Stimulated activated CD8-positive, alpha-beta memory T cell treated with anti-CD3 and anti-CD28 coated beads, Interleukin-7, amount 100 ng/mL, for 1 hour (primary cell): Measurements from ENCODE around the gene PTPN13.
"Not testable (repeated sequence)": the region's sequence is repeated elsewhere in the genome, so short reads cannot be mapped to it uniquely, and the experiment has no call there.

ENCODE experiments used
- DNase-seq, 2 donors: peaks; one replicate each; pipeline ENCODE4 v3.0.0-alpha.2; 2020; ENCODE audit warnings: low read depth in 2 of 2

The PTPN13 gene

GRCh38 chr4:86644892-86645291 lies 50.8 kb downstream of the PTPN13 start:
- no peak for DNase-seq

GRCh38 chr4:86652332-86652932 lies 58.3 kb downstream of the PTPN13 start:
- DNase-seq, result no peak

GRCh38 chr4:86653237-86653865 lies 59.2 kb downstream of the PTPN13 start:
- no peak for DNase-seq

- not testable (repeated sequence) for DNase-seq
Measured at GRCh38 chr4:86656781-86657180, 62.7 kb downstream of the PTPN13 start.

DNA sequence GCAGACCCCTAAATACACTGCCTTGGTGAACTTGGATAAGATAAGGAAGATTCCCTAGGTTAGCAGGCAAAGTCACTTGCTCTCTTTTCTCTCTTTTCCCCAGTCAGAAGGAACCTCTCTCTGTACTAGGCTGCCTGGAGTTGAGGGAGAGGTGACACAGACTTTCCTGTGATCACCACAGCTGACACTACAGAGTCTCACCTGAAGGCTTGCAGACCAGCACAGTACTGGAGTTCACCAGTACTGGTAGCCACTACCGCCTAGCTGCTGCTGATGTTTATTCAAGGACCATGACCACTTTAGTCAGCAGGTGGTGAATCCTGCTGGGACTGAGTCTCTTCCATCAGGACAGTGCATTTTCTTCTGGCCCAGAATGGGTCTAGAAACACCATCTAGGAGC lies 63.3 kb downstream of the PTPN13 start:
- no peak for DNase-seq

DNA sequence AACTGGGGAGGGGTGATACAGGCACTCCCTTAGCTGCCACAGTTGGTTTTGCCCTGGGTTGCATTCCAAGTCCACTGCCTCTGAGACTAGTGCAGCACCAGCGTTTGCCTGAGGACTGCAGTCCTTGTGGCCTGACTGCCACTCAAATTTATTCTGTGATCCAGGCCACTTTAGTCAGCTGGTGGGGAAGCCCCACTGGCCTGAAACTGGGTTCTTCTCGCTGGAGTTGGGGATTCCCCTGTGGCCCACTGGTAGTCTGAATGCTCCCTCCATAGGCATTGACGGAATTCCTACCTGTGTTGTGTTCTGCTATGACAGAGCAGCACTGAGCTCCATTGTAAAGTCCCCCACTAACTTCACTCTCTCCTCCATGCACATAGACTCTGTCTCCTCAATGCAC lies 63.8 kb downstream of the PTPN13 start:
- no peak for DNase-seq

DNA sequence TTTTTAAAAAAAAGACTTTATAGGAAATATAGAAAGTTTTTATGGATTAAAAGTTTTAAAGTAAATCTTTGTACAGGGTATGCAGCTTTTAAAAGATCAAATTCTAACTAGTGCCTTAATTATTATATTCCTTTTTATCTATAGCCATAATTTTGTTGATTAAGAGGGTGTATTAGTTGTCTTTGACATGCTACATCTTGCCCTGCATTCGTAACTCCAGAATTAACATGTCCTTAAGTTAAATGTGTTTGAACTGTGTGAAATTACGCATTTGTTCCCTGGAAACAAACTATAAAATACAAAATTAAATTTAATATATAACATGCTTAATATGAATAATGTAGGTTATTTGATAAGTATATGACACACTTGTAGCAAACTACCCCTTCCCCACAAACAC lies 66.3 kb downstream of the PTPN13 start:
- no peak for DNase-seq

DNA sequence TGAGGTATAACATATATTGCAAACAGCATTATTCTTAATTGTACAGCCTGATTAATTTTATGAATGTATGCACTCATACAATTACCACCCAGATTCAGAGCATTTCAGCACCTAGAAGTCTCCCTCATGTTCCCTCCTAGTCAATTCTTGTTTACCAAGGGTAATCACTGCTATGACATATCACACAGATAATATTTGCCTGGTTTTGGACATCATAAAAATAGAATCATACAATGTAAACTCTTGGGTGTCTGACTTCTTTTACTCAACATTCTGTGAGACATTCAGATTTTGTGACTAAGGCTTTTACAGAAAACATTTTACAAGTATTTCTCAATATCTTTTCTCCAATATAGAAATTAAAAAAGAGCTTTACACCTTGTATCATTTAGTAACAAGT lies 66.9 kb downstream of the PTPN13 start:
- no peak for DNase-seq

DNA sequence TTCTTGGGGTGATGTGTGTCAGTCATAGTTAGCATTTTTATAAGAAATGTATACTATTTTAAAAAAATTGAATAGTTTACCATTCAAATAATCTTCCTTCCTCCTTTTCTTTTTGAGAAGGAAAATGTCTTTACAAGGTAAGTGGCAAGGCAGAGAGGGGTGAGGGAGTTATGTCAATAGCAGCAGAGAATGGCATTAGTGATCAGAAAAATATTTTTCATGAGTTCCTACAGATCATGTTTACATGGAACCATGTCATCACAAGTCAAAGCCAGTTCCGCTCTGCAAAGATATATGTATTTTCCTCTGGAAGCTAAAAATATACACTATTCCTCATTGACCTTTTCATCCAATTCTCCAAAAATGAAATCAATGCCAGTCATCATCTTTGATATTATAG lies 67.3 kb downstream of the PTPN13 start:
- DNase-seq, result no peak

DNA sequence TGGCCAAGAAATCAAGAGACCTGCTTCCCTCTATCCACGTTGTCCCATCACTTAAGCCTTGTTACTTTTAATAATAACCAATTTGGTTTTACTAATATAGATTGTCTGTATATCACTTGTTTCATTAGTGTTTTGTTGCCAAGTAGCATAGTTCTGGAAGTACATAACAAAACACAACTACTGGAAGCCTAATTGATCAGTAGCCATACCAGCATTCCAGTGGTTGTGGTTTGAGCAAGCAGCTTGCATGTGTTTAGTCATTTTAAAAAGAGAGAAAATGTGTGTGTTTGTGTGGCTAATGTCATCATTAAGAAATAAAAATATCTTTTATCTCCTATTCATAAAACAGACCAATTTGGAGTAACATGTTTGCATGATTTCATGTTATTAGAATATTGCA lies 70.8 kb downstream of the PTPN13 start:
- no peak for DNase-seq

GRCh38 chr4:86670298-86670697 lies 76.2 kb downstream of the PTPN13 start:
- no peak for DNase-seq

- no peak for DNase-seq
Measured at GRCh38 chr4:86670756-86671155, 76.6 kb downstream of the PTPN13 start.

- DNase-seq, result no peak
Measured at GRCh38 chr4:86675548-86675947, 81.4 kb downstream of the PTPN13 start.

DNA sequence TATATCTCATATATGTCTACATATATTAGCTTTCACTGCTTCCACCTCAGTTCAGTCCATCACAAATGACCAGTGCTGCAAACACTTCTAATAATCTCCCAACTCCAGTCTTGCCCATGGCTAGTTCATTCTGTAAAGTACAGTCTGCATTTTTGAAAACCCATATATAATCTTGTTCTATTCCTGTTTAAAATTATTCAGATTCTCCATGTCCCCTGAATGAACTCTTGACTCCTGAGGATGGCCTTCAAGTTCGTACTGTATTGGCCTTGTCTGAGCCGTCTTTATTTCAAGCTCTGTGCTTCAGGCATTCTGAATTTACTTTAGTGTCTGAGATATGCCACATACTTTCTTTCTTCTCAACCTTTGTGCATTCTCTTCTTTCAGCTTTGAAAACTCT lies 84.7 kb downstream of the PTPN13 start:
- no peak for DNase-seq

DNA sequence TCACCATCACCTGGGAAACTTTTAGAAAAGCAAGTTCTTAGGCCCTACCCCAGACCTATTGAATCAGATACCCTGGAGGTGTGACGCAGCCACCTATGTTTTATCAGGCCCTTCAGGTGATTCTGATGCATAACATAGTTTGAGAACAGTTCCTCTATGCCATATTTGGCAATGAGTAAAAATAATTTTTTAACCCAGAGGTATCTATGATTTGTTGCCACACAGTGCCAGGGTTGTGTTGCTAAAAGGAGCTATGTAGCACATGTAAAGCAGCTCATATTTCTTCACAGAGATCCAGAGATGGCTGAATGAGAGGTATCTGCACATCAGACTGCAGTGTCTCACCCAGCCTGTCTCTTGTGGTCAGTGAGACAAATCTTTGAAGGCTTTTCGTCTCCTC lies 85.3 kb downstream of the PTPN13 start:
- no peak for DNase-seq

GRCh38 chr4:86683167-86683566 lies 89.1 kb downstream of the PTPN13 start:
- no peak for DNase-seq

GRCh38 chr4:86683983-86684382 lies 89.9 kb downstream of the PTPN13 start:
- no peak for DNase-seq

DNA sequence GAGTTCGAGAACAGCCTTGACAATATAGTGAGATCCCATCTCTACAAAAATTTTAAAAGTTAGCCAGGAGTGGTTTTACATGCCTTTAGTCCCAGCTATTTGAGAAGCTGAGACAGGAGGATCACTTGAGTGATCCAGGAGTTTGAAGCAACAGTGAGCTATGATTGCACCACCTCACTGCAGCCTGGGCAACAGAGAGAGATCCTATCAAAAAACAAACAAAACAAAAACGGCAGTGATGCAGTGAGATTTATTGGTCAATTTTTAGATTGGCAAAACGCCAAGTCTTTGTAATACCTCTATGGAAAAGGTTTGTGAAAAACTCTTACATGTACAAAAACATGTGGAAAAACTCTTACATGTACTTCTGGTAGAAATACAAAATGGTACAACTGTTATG lies 91.3 kb downstream of the PTPN13 start:
- DNase-seq, result no peak

DNA sequence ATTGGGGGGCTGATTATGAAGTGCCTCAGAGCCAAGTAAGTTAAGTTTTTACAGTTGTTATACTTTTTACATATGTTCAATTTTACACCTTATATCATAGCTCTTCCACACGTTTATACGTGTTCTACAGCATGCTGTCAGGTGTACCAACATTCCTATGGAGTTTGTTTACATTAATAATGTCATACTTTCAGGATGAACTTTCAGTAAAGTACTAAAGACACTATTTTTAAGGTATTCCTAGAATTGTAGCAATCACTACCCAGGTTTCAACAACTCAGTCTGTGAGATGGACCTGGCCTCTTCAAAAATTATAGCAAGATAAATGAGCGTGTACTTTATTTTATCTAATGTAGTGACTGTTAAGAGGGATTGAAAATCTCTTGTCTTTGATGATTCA lies 92.6 kb downstream of the PTPN13 start:
- DNase-seq, result no peak

GRCh38 chr4:86688026-86688425 lies 93.9 kb downstream of the PTPN13 start:
- DNase-seq, result no peak

- DNase-seq, result no peak
Measured at GRCh38 chr4:86704601-86705000, 110.5 kb downstream of the PTPN13 start.

- no peak for DNase-seq
Measured at GRCh38 chr4:86706923-86707597, 112.9 kb downstream of the PTPN13 start.

GRCh38 chr4:86717651-86718050 lies 123.5 kb downstream of the PTPN13 start:
- DNase-seq, result no peak
